Heart left ventricle (tissue), 13 donors: ENCODE measurements around the gene RHOXF2.
"Not testable (repeated sequence)": the region's sequence is repeated elsewhere in the genome, so short reads cannot be mapped to it uniquely, and the experiment has no call there.

Source experiments
- CTCF ChIP-seq, 12 donors: fragments of 200-600 bp; sonication (generic) in 4 of 12; IDR thresholded peaks; one replicate each; pipeline versions ENCODE4 v1.5.0 to v1.8.0; 2018 to 2022; ENCODE audit warnings: antibody characterized with exemption in 12 of 12, mild to moderate bottlenecking in 5 of 12
- POLR2A ChIP-seq, 2 donors: fragments of 450-650 bp; IDR thresholded peaks; one replicate each; pipeline ENCODE4 v1.6.1; 2017; ENCODE audit warnings: antibody characterized with exemption in 2 of 2, mild to moderate bottlenecking in 2 of 2, moderate library complexity in 2 of 2
- donor health status: ischemic (EF 13 %, LVEDD 7.1; RV severe dilation, severe dysfunction).
- donor health status: DM: no; HTN: yes; CAD: no.
- donor health status: DM: no; HTN: no; CAD: no.
- donor health status: ischemic (EF 25% LVEDD 6.9; RV normal size, moderate dysfunction).
- donor health status: ischemic (EF 25% LVEDD 5.7; RV mildly dilated, moderate dysfunction).
- donor health status: ischemic (EF 35%, LVEDD 5.7; RV mildly dilated, moderate dysfunction).
- donor health status: nonischemic (EF 11% LVEDD 7.7; RV severe dilation, severe dysfunction).
- donor health status: DM: yes; HTN: yes; CAD: no.
- donor health status: PGD.
- donor health status: ischemic (EF 29% LVEDD 5.4; RV normal size, mild dysfunction).
- donor health status: nonischemic (EF 23%, LVEDD 6.1; RV moderate dilation, normal function).

GRCh38 chrX:120195786-120196185, 37.4 kb downstream of the RHOXF2 start:
- TF ChIP-seq CTCF, POLR2A (IDR thresholded peaks at IDR 0.05): not testable (repeated sequence)
